Stimulated activated CD4-positive, alpha-beta T cell treated with anti-CD3 and anti-CD28 coated beads, Interleukin-1b, Interleukin-23, amount 100 ng/mL, for 24 hours (primary cell): ENCODE data around the gene GSTO1.
A peak's percentile ranks its signal among the peaks of the same experiment; 100 is the strongest.

ENCODE experiments used
- DNase-seq, 4 experiments: peaks; one replicate each; pipeline ENCODE4 v3.0.0-alpha.2; 2020; ENCODE audit warnings: low read depth in 4 of 4, low spot score in 1 of 4

Gene GSTO1

GRCh38 chr10:104250371-104250770 lies 4.3 kb upstream of the GSTO1 start:
- DNase-seq, result no peak

- no peak for DNase-seq
Measured at GRCh38 chr10:104251443-104251842, 3.2 kb upstream of the GSTO1 start.

- no peak for DNase-seq
Measured at GRCh38 chr10:104252368-104252767, 2.3 kb upstream of the GSTO1 start.

GRCh38 chr10:104253106-104253505 lies 1.6 kb upstream of the GSTO1 start:
- no peak for DNase-seq

GRCh38 chr10:104253606-104254410 lies 884 bp upstream of the GSTO1 start:
- no peak for DNase-seq

GRCh38 chr10:104255311-104255981 lies 754 bp downstream of the GSTO1 start:
- DNase-seq, result no peak

GRCh38 chr10:104256335-104256961 lies 1.8 kb downstream of the GSTO1 start:
- DNase-seq, result no peak

GRCh38 chr10:104257235-104257634 lies 2.5 kb downstream of the GSTO1 start:
- DNase-seq, result no peak

- no peak for DNase-seq
Measured at GRCh38 chr10:104258209-104258608, 3.5 kb downstream of the GSTO1 start.

- no peak for DNase-seq
Measured at GRCh38 chr10:104259456-104259855, 4.8 kb downstream of the GSTO1 start.

GRCh38 chr10:104259999-104260774 lies 5.5 kb downstream of the GSTO1 start:
- DNase-seq, result no peak

GRCh38 chr10:104260775-104261115 lies 6.1 kb downstream of the GSTO1 start:
- DNase-seq, result no peak

GRCh38 chr10:104262055-104262454 lies 7.4 kb downstream of the GSTO1 start:
- DNase-seq, result no peak

- DNase-seq, result no peak
Measured at GRCh38 chr10:104264783-104265182, 10.1 kb downstream of the GSTO1 start.

- peak in 1 of 4 experiments; percentile 25 for DNase-seq
Measured at GRCh38 chr10:104267721-104268404, 13.2 kb downstream of the GSTO1 start.

GRCh38 chr10:104268405-104268712 lies 13.7 kb downstream of the GSTO1 start:
- DNase-seq, result no peak

GRCh38 chr10:104268713-104269645 lies 14.3 kb downstream of the GSTO1 start, which contains the start of gene GSTO2:
Gene GSTO2 (plus strand): TSS chr10:104269184. CDS start chr10:104274916, 5,732 bp downstream.
- DNase-seq, result peak; percentile 88 to 97 (median 95)

- DNase-seq, result no peak
Measured at GRCh38 chr10:104273286-104273685, 18.6 kb downstream of the GSTO1 start.

GRCh38 chr10:104273899-104274575 lies 19.3 kb downstream of the GSTO1 start:
- DNase-seq, result no peak
